Prostate gland (tissue), 2 donors: Measurements from ENCODE around the gene TBX5. TPM values are rescaled to one million over a fixed set of nuclear protein-coding genes. Genes with fewer than 3 reads are reported as not detected.

Source experiments
- DNase-seq: peaks from one replicate; pipeline ENCODE4 v3.0.0-alpha.2; 2019; ENCODE audit warnings: low spot score
- H3K27ac ChIP-seq, 2 donors: fragments of 200-600 bp; sonication (generic); 2 replicates each; pipeline ENCODE4 v1.5.1; 2017 to 2019
- H3K27me3 ChIP-seq: fragments of 200-600 bp; sonication (generic); replicated peaks from 2 replicates; pipeline ENCODE4 v1.5.1; 2019; ENCODE audit not compliant: insufficient read depth
- H3K36me3 ChIP-seq, 2 donors: fragments of 200-600 bp; sonication (generic); 1 replicate in 1 of 2; 2 replicates in 1 of 2; pipeline versions ENCODE4 v1.5.1 to v1.8.1; 2017 to 2019
- H3K4me1 ChIP-seq: fragments of 200-600 bp; sonication (generic); replicated peaks from 2 replicates; pipeline ENCODE4 v1.5.1; 2019
- H3K4me3 ChIP-seq, 2 donors: fragments of 200-600 bp; sonication (generic); 2 replicates each; pipeline ENCODE4 v1.5.1; 2017 to 2019
- H3K9me3 ChIP-seq: fragments of 200-600 bp; sonication (generic); 2 replicates; pipeline ENCODE4 v1.5.1; 2017
- CTCF ChIP-seq, 4 experiments: fragments of 200-600 bp in 2 of 4; fragments of 450-650 bp in 2 of 4; sonication (generic) in 2 of 4; IDR thresholded peaks; 1 replicate in 3 of 4; 2 replicates in 1 of 4; pipeline ENCODE4 v1.5.1; 2016 to 2019; ENCODE audit warnings: antibody characterized with exemption in 4 of 4, mild to moderate bottlenecking in 2 of 4, moderate library complexity in 2 of 4
- POLR2A ChIP-seq: fragments of 450-650 bp; IDR thresholded peaks from one replicate; pipeline ENCODE4 v1.6.1; 2016; ENCODE audit warnings: antibody characterized with exemption, mild to moderate bottlenecking
- POLR2AphosphoS5 ChIP-seq: sonication (generic); formaldehyde crosslinking; IDR thresholded peaks from one replicate; pipeline ENCODE4 v1.6.1; 2017; ENCODE audit warnings: antibody characterized with exemption
- WGBS: methylation state at CpG from one replicate; pipeline ENCODE4 v1.1.5; 2018; 5-methylcytosine and 5-hydroxymethylcytosine counted together
- intact Hi-C: fragments of 100-400 bp; cut with DNase I; formaldehyde crosslinking; loops from one replicate; pipeline ENCODE4 v1.14.2; 2022
- total RNA-seq, 2 donors: library from RNA; depleted of rRNA; stranded (reverse); fragments of >200 nt; gene quantifications; one replicate each; pipeline ENCODE4 v1.1.0, GENCODE V29; 2016

The TBX5 gene
- total RNA-seq, 2 donors from 2014 or later: 0.34 to 4.9 TPM

GRCh38 chr12:114391088-114391487, 14.9 kb downstream of the TBX5 start:
- Histone ChIP-seq H3K27ac (no peak overlapping the region), H3K27me3 (peaks cover 8% of the 10 kb centered on the region), H3K9me3 (no peaks in the 10 kb centered on the region), H3K36me3 (no peaks in the 10 kb centered on the region), H3K4me3 (no peak overlapping the region), H3K4me1 (no peaks in the 10 kb centered on the region)
- 41% methylated on average over 4 of the region's 4 CpGs for WGBS
- intact Hi-C loops: no loop called here
- TF ChIP-seq POLR2A (no peak), CTCF (IDR thresholded peaks at IDR 0.05) (no peak), POLR2AphosphoS5 (no peak)
- no peak for DNase-seq

GRCh38 chr12:114384739-114385138, 21.2 kb downstream of the TBX5 start:
- intact Hi-C loops: no loop called here
- no peaks in the 10 kb centered on the region for H3K36me3 ChIP-seq

GRCh38 chr12:114381177-114381576, 24.8 kb downstream of the TBX5 start:
- no peak for DNase-seq
- intact Hi-C loops: no loop called here
- Histone ChIP-seq H3K27ac (no peak overlapping the region), H3K9me3 (no peaks in the 10 kb centered on the region), H3K4me3 (no peak overlapping the region), H3K4me1 (no peaks in the 10 kb centered on the region), H3K27me3 (no peaks in the 10 kb centered on the region), H3K36me3 (no peaks in the 10 kb centered on the region)
- TF ChIP-seq CTCF (IDR thresholded peaks at IDR 0.05): no peak
- TF ChIP-seq POLR2AphosphoS5: no peak
- no peak for TF ChIP-seq POLR2A
- 44% methylated on average over 2 of the region's 2 CpGs for WGBS

More at GRCh38 chr12:114384739-114385138, 21.2 kb downstream of the TBX5 start:
- TF ChIP-seq POLR2AphosphoS5 (no peak), POLR2A (no peak), CTCF (IDR thresholded peaks at IDR 0.05) (no peak)
- no peak overlapping the region for H3K4me3 ChIP-seq
- no peaks in the 10 kb centered on the region for H3K9me3 ChIP-seq
- WGBS: 59% methylated on average over 4 of the region's 4 CpGs
- H3K4me1 ChIP-seq: no peaks in the 10 kb centered on the region
- no peak for DNase-seq
- H3K27me3 ChIP-seq: no peaks in the 10 kb centered on the region
- H3K27ac ChIP-seq: no peak overlapping the region

- no peaks in the 10 kb centered on the region for H3K36me3 ChIP-seq
- TF ChIP-seq POLR2AphosphoS5 (no peak), POLR2A (no peak), CTCF (IDR thresholded peaks at IDR 0.05) (no peak)
- intact Hi-C loops: no loop called here
These were observed 34.2 kb downstream of the TBX5 start for GRCh38 chr12:114371733-114372132.

GRCh38 chr12:114371250-114371649, 34.7 kb downstream of the TBX5 start:
- intact Hi-C loops: no loop called here
- H3K4me1 ChIP-seq: no peaks in the 10 kb centered on the region

More at GRCh38 chr12:114371733-114372132, 34.2 kb downstream of the TBX5 start:
- Histone ChIP-seq H3K27me3 (no peaks in the 10 kb centered on the region), H3K9me3 (no peaks in the 10 kb centered on the region), H3K4me3 (no peak overlapping the region), H3K4me1 (no peaks in the 10 kb centered on the region), H3K27ac (no peak overlapping the region)
- WGBS: 43% methylated on average over 7 of the region's 7 CpGs
- no peak for DNase-seq

More at GRCh38 chr12:114371250-114371649, 34.7 kb downstream of the TBX5 start:
- TF ChIP-seq POLR2A: no peak
- no peak for TF ChIP-seq POLR2AphosphoS5
- TF ChIP-seq CTCF (IDR thresholded peaks at IDR 0.05): no peak
- Histone ChIP-seq H3K27me3 (no peaks in the 10 kb centered on the region), H3K36me3 (no peaks in the 10 kb centered on the region), H3K4me3 (no peak overlapping the region), H3K27ac (no peak overlapping the region), H3K9me3 (no peaks in the 10 kb centered on the region)
- WGBS: 35% methylated on average over 13 of the region's 13 CpGs
- DNase-seq: no peak
